K562 (cell line): ENCODE results near the gene CNOT1. TPM values are rescaled to one million over a fixed set of nuclear protein-coding genes. Genes with fewer than 3 reads are reported as not detected.

ENCODE experiments used
- ARID4B ChIP-seq: sonication (generic); formaldehyde crosslinking; IDR thresholded peaks from 2 replicates; pipeline ENCODE4 v1.8.0; 2022; ENCODE audit warnings: mild to moderate bottlenecking, missing genetic modification reagents
- BRF1 ChIP-seq: IDR thresholded peaks from 3 replicates; pipeline ENCODE4 v1.6.1; 2011; ENCODE audit warnings: borderline replicate concordance, mild to moderate bottlenecking; ENCODE audit not compliant: insufficient read length; ENCODE audit errors: extremely low read depth
- E2F1 ChIP-seq: sonication (generic); formaldehyde crosslinking; IDR thresholded peaks from 2 replicates; pipeline ENCODE4 v1.8.1; 2023; ENCODE audit warnings: mild to moderate bottlenecking, missing genetic modification reagents, moderate library complexity
- ETV5 ChIP-seq: sonication (generic); formaldehyde crosslinking; IDR thresholded peaks from 2 replicates; pipeline ENCODE4 v1.4.0; 2020; ENCODE audit warnings: low read depth, mild to moderate bottlenecking, missing genetic modification reagents
- FOXA1 ChIP-seq: fragments of 450-650 bp; IDR thresholded peaks from 2 replicates; pipeline ENCODE4 v1.6.1; 2016; ENCODE audit warnings: mild to moderate bottlenecking, borderline replicate concordance
- FOXJ3 ChIP-seq: sonication (generic); formaldehyde crosslinking; IDR thresholded peaks from 2 replicates; pipeline ENCODE4 v1.4.0; 2020; ENCODE audit warnings: mild to moderate bottlenecking, missing genetic modification reagents
- GABPB1 ChIP-seq: sonication (generic); formaldehyde crosslinking; IDR thresholded peaks from 2 replicates; pipeline ENCODE4 v1.8.0; 2022; ENCODE audit warnings: mild to moderate bottlenecking, missing genetic modification reagents
- IRF2 ChIP-seq: sonication (generic); formaldehyde crosslinking; IDR thresholded peaks from 2 replicates; pipeline ENCODE4 v1.8.1; 2022; ENCODE audit warnings: mild to moderate bottlenecking, missing genetic modification reagents
- KAT7 ChIP-seq: sonication (generic); formaldehyde crosslinking; IDR thresholded peaks from 2 replicates; pipeline ENCODE4 v1.8.0; 2022; ENCODE audit warnings: missing genetic modification reagents, mild to moderate bottlenecking, borderline replicate concordance
- MBD2 ChIP-seq: sonication (generic); IDR thresholded peaks from 2 replicates; pipeline ENCODE4 v1.6.1; 2016; ENCODE audit warnings: low read depth, borderline replicate concordance
- NCOR1 ChIP-seq: fragments of 450-650 bp; IDR thresholded peaks from 2 replicates; pipeline ENCODE4 v1.6.1; 2016; ENCODE audit warnings: mild to moderate bottlenecking, moderate library complexity
- NEUROD1 ChIP-seq: fragments of 150-350 bp; IDR thresholded peaks from 2 replicates; pipeline ENCODE4 v1.6.1; 2014; ENCODE audit warnings: borderline replicate concordance, low read length, low read depth; ENCODE audit not compliant: partially characterized antibody
- TRIM24 ChIP-seq, 2 experiments: fragments of 450-650 bp; IDR thresholded peaks; 2 replicates each; pipeline ENCODE4 v1.6.1; 2016
- ZKSCAN1 ChIP-seq: fragments of 150-350 bp; IDR thresholded peaks from 2 replicates; pipeline ENCODE4 v1.6.1; 2016; ENCODE audit warnings: low read depth, low read length
- ZNF140 ChIP-seq: fragments of 250-450 bp; sonication (Bioruptor Pico); IDR thresholded peaks from 2 replicates; pipeline ENCODE4 v1.8.0; 2021; ENCODE audit warnings: moderate library complexity, mild to moderate bottlenecking, inconsistent platforms
- polyA plus RNA-seq, 8 experiments: library from polyadenylated mRNA; depleted of rRNA in 4 of 8; stranded (reverse) in 5 of 8; unstranded in 3 of 8; fragments of >200 nt; fragmentation: Nextera tagmentation in 2 of 8; fragmentation: Illumina TruSeq in 1 of 8; extraction: Ambion mirVana in 2 of 8; extraction: Trizol in 1 of 8; gene quantifications; 2 replicates each; pipeline versions ENCODE4 v1.2.1 to v1.2.3, GENCODE V29; 2011 to 2014; ENCODE audit warnings: inconsistent platforms in 1 of 8, missing spikeins in 1 of 8
- total RNA-seq, 7 experiments: library from RNA; depleted of rRNA in 6 of 7; stranded (reverse); fragments of >200 nt in 6 of 7; fragmentation: Illumina TruSeq in 2 of 7; extraction: Trizol in 2 of 7; gene quantifications; 2 replicates each; pipeline versions ENCODE4 v1.2.1 to v1.2.3, GENCODE V29; 2011 to 2021; ENCODE audit warnings: low replicate concordance in 1 of 7
- TF ChIP-seq, protein P1 (sequence below), 2 experiments: fragments of 450-650 bp in 1 of 2; IDR thresholded peaks; 2 replicates each; pipeline ENCODE4 v1.6.1; 2011 to 2017; ENCODE audit warnings: low read depth in 2 of 2, antibody characterized with exemption in 1 of 2, borderline replicate concordance in 1 of 2, low read length in 1 of 2, mild to moderate bottlenecking in 1 of 2, mixed read lengths in 1 of 2; ENCODE audit not compliant: control insufficient read depth in 1 of 2
- TF ChIP-seq, protein P2 (sequence below): sonication (generic); formaldehyde crosslinking; IDR thresholded peaks from 2 replicates; pipeline ENCODE4 v1.8.0; 2022; ENCODE audit warnings: mild to moderate bottlenecking, missing genetic modification reagents
- TF ChIP-seq, protein P3 (sequence below): fragments of 450-650 bp; formaldehyde crosslinking; IDR thresholded peaks from 2 replicates; pipeline ENCODE4 v1.4.0; 2020; ENCODE audit warnings: mild to moderate bottlenecking

The CNOT1 gene
- total and polyA plus RNA-seq, 9 of the 15 experiments (the other 6 are each of a cell fraction or from before 2014, with no cell fraction given): 110 to 270 (median 220) TPM

DNA sequence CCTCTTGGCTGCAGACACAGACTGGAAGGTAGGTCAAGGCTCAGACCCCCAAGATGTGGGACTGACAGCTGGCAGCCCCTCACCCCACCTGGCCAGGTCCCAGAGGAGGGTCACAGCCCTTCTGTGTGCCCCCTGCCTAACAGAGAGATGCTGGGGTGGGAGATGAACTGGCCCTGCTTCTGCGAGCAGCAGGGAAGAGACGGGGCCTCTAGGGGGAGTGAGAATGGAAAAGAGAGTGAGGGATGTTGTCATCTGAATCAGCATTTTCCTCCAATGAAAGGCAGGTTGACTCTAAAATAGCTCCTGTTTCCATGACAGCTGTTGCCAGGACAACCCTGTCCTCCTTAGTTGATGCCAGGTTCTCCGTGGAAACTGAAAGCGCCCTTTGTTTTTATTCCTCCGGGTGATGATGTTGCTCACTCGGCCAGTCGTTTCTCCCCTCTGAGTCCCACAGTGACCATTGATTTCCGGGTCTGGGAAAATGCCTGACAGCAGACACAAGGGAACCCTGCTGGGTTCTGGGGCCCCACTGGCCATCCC lies 134.6 kb downstream of the CNOT1 start (continued):
- TF ChIP-seq ARID4B (no peak), ZKSCAN1 (no peak), IRF2 (CRISPR knock-in tag) (no peak), ETV5 (CRISPR knock-in tag) (no peak), TRIM24 (IDR thresholded peaks at IDR 0.05) (no peak), KAT7 (CRISPR knock-in tag) (no peak), FOXA1 (no peak), NCOR1 (no peak), GABPB1 (no peak), MBD2 (0 out of 2 replicates have a peak, but pooled peaks have one; percentile 43), FOXJ3 (no peak), ZNF140 (CRISPR knock-in tag) (no peak), NEUROD1 (peak; percentile 98), E2F1 (no peak), BRF1 (no peak)
- TF ChIP-seq, protein P1, sequence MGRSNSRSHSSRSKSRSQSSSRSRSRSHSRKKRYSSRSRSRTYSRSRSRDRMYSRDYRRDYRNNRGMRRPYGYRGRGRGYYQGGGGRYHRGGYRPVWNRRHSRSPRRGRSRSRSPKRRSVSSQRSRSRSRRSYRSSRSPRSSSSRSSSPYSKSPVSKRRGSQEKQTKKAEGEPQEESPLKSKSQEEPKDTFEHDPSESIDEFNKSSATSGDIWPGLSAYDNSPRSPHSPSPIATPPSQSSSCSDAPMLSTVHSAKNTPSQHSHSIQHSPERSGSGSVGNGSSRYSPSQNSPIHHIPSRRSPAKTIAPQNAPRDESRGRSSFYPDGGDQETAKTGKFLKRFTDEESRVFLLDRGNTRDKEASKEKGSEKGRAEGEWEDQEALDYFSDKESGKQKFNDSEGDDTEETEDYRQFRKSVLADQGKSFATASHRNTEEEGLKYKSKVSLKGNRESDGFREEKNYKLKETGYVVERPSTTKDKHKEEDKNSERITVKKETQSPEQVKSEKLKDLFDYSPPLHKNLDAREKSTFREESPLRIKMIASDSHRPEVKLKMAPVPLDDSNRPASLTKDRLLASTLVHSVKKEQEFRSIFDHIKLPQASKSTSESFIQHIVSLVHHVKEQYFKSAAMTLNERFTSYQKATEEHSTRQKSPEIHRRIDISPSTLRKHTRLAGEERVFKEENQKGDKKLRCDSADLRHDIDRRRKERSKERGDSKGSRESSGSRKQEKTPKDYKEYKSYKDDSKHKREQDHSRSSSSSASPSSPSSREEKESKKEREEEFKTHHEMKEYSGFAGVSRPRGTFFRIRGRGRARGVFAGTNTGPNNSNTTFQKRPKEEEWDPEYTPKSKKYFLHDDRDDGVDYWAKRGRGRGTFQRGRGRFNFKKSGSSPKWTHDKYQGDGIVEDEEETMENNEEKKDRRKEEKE (IDR thresholded peaks at IDR 0.05; ENCODE audit: borderline replicate concordance in 1 of 2, control insufficient read depth in 1 of 2, low read depth in 2 of 2, low read length in 1 of 2): no peak
- TF ChIP-seq, protein P2, sequence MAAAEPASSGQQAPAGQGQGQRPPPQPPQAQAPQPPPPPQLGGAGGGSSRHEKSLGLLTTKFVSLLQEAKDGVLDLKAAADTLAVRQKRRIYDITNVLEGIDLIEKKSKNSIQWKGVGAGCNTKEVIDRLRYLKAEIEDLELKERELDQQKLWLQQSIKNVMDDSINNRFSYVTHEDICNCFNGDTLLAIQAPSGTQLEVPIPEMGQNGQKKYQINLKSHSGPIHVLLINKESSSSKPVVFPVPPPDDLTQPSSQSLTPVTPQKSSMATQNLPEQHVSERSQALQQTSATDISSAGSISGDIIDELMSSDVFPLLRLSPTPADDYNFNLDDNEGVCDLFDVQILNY (CRISPR knock-in tag): no peak
- TF ChIP-seq, protein P3, sequence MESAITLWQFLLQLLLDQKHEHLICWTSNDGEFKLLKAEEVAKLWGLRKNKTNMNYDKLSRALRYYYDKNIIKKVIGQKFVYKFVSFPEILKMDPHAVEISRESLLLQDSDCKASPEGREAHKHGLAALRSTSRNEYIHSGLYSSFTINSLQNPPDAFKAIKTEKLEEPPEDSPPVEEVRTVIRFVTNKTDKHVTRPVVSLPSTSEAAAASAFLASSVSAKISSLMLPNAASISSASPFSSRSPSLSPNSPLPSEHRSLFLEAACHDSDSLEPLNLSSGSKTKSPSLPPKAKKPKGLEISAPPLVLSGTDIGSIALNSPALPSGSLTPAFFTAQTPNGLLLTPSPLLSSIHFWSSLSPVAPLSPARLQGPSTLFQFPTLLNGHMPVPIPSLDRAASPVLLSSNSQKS (CRISPR knock-in tag): no peak
